ENCODE results near the gene TBC1D8. TPM values are rescaled to one million over a fixed set of nuclear protein-coding genes. Genes with fewer than 3 reads are reported as not detected.

Gene TBC1D8
- total and polyA plus RNA-seq, 9 of the 15 experiments (the other 6 are each of a cell fraction or from before 2014, with no cell fraction given) = 0.36 to 1.3 (median 0.82) TPM

DNA sequence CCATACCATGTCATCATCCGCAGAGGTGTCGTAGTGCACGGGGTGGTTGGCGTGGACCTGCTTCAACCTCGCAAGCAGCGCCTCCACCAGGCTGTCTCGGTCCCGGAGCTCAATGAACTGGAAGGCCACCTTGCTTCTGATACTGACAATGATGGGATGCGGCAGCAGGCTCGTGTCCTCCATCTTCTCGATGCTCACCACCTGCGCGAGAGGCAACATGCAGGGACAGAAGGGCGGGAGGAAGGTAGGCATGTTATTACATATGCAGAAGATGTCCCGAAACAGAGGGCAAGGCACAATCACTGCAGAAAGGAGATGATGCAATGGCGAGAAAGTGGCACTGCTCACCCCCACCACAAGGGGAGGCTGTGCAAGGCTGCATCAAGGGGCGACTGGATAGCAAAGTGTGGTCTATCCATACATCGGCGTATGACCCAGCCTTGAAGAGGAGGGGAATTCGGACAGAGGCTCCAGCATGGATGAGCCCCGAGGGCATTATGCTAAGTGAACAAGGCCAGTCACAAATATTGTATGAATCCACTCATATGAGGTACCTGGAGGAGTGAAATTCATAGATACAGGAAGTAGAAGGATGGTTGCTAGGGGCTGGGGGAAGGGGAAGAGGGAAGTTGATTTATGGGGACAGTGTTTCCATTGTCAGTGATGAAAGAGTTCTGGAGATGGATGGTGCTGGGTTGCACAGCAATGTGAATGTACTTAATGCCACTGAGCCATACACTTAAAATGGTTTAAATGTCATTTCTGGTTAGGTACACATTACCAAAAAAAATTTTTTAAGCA lies 112.5 kb downstream of the TBC1D8 start (continued):
- no peak for TF ChIP-seq ZNF431 (CRISPR knock-in tag; IDR thresholded peaks at IDR 0.05)
- TF ChIP-seq RB1 (IDR thresholded peaks at IDR 0.05; ENCODE audit: low read depth) = no peak
- TF ChIP-seq SMARCC2 (IDR thresholded peaks at IDR 0.05; ENCODE audit: low read depth) = no peak
- TF ChIP-seq, protein P1, sequence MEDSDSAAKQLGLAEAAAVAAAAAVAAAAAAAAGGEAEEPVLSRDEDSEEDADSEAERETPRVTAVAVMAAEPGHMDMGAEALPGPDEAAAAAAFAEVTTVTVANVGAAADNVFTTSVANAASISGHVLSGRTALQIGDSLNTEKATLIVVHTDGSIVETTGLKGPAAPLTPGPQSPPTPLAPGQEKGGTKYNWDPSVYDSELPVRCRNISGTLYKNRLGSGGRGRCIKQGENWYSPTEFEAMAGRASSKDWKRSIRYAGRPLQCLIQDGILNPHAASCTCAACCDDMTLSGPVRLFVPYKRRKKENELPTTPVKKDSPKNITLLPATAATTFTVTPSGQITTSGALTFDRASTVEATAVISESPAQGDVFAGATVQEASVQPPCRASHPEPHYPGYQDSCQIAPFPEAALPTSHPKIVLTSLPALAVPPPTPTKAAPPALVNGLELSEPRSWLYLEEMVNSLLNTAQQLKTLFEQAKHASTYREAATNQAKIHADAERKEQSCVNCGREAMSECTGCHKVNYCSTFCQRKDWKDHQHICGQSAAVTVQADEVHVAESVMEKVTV (CRISPR knock-in tag; IDR thresholded peaks at IDR 0.05) = no peak
- no peak for TF ChIP-seq TGIF2 (CRISPR knock-in tag; IDR thresholded peaks at IDR 0.05)
- TF ChIP-seq SOX6 (IDR thresholded peaks at IDR 0.05) = peak; percentile 65
- no peak for TF ChIP-seq NFXL1 (CRISPR knock-in tag; IDR thresholded peaks at IDR 0.05)
- TF ChIP-seq POLR2B (IDR thresholded peaks at IDR 0.05; ENCODE audit: low read depth, partially characterized antibody) = no peak
- peak; percentile 36 to 69; a peak in 3 of 4 replicates for TF ChIP-seq RAD21 (CRISPR knock-in tag; conservative IDR thresholded peaks at IDR 0.05 in 1 of 2, IDR thresholded peaks at IDR 0.05 in 1 of 2)
- no peak for TF ChIP-seq NR1H2 (CRISPR knock-in tag; IDR thresholded peaks at IDR 0.05)
- TF ChIP-seq ZNF584 (CRISPR knock-in tag; IDR thresholded peaks at IDR 0.05; ENCODE audit: low read depth) = peak; percentile 71; the same call in 1 of the 2 replicates
- no peak for TF ChIP-seq ZNF165 (CRISPR knock-in tag; IDR thresholded peaks at IDR 0.05; ENCODE audit: borderline replicate concordance)
- no peak for TF ChIP-seq ZNF780A (CRISPR knock-in tag; IDR thresholded peaks at IDR 0.05)
- TF ChIP-seq, protein P2, sequence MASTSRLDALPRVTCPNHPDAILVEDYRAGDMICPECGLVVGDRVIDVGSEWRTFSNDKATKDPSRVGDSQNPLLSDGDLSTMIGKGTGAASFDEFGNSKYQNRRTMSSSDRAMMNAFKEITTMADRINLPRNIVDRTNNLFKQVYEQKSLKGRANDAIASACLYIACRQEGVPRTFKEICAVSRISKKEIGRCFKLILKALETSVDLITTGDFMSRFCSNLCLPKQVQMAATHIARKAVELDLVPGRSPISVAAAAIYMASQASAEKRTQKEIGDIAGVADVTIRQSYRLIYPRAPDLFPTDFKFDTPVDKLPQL (IDR thresholded peaks at IDR 0.05; ENCODE audit: extremely low read depth, insufficient read length) = no peak
- TF ChIP-seq CC2D1A (IDR thresholded peaks at IDR 0.05) = 0 out of 2 replicates have a peak, but pooled peaks have one; percentile 19
- TF ChIP-seq ZNF274 (IDR thresholded peaks at IDR 0.05; ENCODE audit: borderline replicate concordance, low read depth, low read length) = no peak
- TF ChIP-seq, protein P3, sequence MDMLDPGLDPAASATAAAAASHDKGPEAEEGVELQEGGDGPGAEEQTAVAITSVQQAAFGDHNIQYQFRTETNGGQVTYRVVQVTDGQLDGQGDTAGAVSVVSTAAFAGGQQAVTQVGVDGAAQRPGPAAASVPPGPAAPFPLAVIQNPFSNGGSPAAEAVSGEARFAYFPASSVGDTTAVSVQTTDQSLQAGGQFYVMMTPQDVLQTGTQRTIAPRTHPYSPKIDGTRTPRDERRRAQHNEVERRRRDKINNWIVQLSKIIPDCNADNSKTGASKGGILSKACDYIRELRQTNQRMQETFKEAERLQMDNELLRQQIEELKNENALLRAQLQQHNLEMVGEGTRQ (CRISPR knock-in tag; IDR thresholded peaks at IDR 0.05) = no peak
- peak; percentile 71 for TF ChIP-seq ETV1 (tag; conservative IDR thresholded peaks at IDR 0.05; ENCODE audit: low read depth)
- 0 out of 2 replicates have a peak, but pooled peaks have one; percentile 27 for TF ChIP-seq SMARCA4 (IDR thresholded peaks at IDR 0.05)
- TF ChIP-seq, protein P4, sequence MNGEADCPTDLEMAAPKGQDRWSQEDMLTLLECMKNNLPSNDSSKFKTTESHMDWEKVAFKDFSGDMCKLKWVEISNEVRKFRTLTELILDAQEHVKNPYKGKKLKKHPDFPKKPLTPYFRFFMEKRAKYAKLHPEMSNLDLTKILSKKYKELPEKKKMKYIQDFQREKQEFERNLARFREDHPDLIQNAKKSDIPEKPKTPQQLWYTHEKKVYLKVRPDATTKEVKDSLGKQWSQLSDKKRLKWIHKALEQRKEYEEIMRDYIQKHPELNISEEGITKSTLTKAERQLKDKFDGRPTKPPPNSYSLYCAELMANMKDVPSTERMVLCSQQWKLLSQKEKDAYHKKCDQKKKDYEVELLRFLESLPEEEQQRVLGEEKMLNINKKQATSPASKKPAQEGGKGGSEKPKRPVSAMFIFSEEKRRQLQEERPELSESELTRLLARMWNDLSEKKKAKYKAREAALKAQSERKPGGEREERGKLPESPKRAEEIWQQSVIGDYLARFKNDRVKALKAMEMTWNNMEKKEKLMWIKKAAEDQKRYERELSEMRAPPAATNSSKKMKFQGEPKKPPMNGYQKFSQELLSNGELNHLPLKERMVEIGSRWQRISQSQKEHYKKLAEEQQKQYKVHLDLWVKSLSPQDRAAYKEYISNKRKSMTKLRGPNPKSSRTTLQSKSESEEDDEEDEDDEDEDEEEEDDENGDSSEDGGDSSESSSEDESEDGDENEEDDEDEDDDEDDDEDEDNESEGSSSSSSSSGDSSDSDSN (IDR thresholded peaks at IDR 0.05; ENCODE audit: borderline replicate concordance in 1 of 2, low read depth in 2 of 2, low read length in 2 of 2) = no peak
- no peak for TF ChIP-seq HNRNPL (IDR thresholded peaks at IDR 0.05; ENCODE audit: low read depth, low read length)
- peak; percentile 78; the same call in 1 of the 2 replicates for TF ChIP-seq HDAC2 (IDR thresholded peaks at IDR 0.05)

Measured in K562 (cell line).